NT2/D1 (cell line): Measurements from ENCODE around the gene ADGRL3.

Source experiments
- YY1 ChIP-seq: IDR thresholded peaks from 2 replicates; pipeline ENCODE4 v1.6.1; 2011; ENCODE audit not compliant: insufficient read length, insufficient read depth
- ZNF274 ChIP-seq: IDR thresholded peaks from 2 replicates; pipeline ENCODE4 v1.6.1; 2011; ENCODE audit warnings: mild to moderate bottlenecking, low read depth, low read length

GRCh38 chr4:61828960-61829359 is 628.8 kb downstream of the ADGRL3 start:
- TF ChIP-seq ZNF274 (no peak), YY1 (no peak)
